SK-N-SH (cell line): Measurements from ENCODE around the gene CHFR. TPM values are rescaled to one million over a fixed set of nuclear protein-coding genes. Genes with fewer than 3 reads are reported as not detected.

Experiments
- CTCF ChIA-PET: fragments of 300-600, 350-600 bp; formaldehyde crosslinking; extraction: SDS; loops from one replicate; lab custom pipeline; 2021; lab: Yijun Ruan, JAX
- POLR2A ChIA-PET: fragments of 350-600 bp; sonication (Branson Sonifier 250); formaldehyde crosslinking; extraction: SDS; loops from one replicate; lab custom pipeline; 2020; ENCODE audit warnings: antibody characterized with exemption, inconsistent platforms; lab: Yijun Ruan, JAX
- DNase-seq: peaks from one replicate; pipeline ENCODE4 v3.0.0; 2012
- H2AFZ ChIP-seq: fragments of 200-600 bp; sonication (generic); 2 replicates; pipeline ENCODE4 v1.8.1; 2016; ENCODE audit warnings: antibody characterized with exemption, mild to moderate bottlenecking, low read depth
- H3F3A ChIP-seq: fragments of 200-600 bp; sonication (generic); replicated peaks from 2 replicates; pipeline ENCODE3; 2016; ENCODE audit warnings: antibody characterized with exemption, mild to moderate bottlenecking; ENCODE audit not compliant: insufficient read depth
- H3K27ac ChIP-seq, 2 experiments: fragments of 200-500 bp in 1 of 2; fragments of 200-600 bp in 1 of 2; sonication (Bioruptor generic) in 1 of 2; sonication (generic), shearing (Covaris generic) in 1 of 2; 2 replicates each; pipeline versions ENCODE4 v1.5.1 to v1.6.1; 2014 to 2016; ENCODE audit warnings: low read depth in 2 of 2, inconsistent platforms in 1 of 2, low read length in 1 of 2, mild to moderate bottlenecking in 1 of 2, mixed read lengths in 1 of 2
- H3K27me3 ChIP-seq: fragments of 200-600 bp; sonication (generic), shearing (Covaris generic); 2 replicates; pipeline ENCODE4 v1.6.1; 2016; ENCODE audit warnings: mixed run types; ENCODE audit not compliant: insufficient read depth
- H3K36me3 ChIP-seq, 2 experiments: fragments of 200-500 bp in 1 of 2; fragments of 200-600 bp in 1 of 2; sonication (Bioruptor generic) in 1 of 2; sonication (generic) in 1 of 2; replicated peaks in 1 of 2; 2 replicates each; pipeline versions ENCODE3 to v1.5.1; 2014 to 2016; ENCODE audit warnings: low read length in 1 of 2, mild to moderate bottlenecking in 1 of 2; ENCODE audit not compliant: insufficient read depth in 2 of 2, control insufficient read depth in 1 of 2
- H3K4me1 ChIP-seq, 2 experiments: fragments of 200-500 bp in 1 of 2; fragments of 200-600 bp in 1 of 2; sonication (Bioruptor generic) in 1 of 2; sonication (generic), shearing (Covaris generic) in 1 of 2; 2 replicates each; pipeline versions ENCODE4 v1.5.1 to v1.6.1; 2014 to 2016; ENCODE audit warnings: low read depth in 1 of 2, low read length in 1 of 2, mixed run types in 1 of 2; ENCODE audit not compliant: insufficient read depth in 2 of 2, control insufficient read depth in 1 of 2
- H3K4me2 ChIP-seq: fragments of 200-600 bp; sonication (generic), shearing (Covaris generic); 2 replicates; pipeline ENCODE4 v1.6.1; 2017; ENCODE audit warnings: mixed run types
- H3K4me3 ChIP-seq, 2 experiments: fragments of 200-500 bp in 1 of 2; fragments of 200-600 bp in 1 of 2; sonication (Bioruptor generic) in 1 of 2; sonication (generic), shearing (Covaris generic) in 1 of 2; 2 replicates each; pipeline versions ENCODE4 v1.5.1 to v1.8.1; 2014 to 2016; ENCODE audit warnings: low read depth in 2 of 2, inconsistent platforms in 1 of 2, low read length in 1 of 2, mild to moderate bottlenecking in 1 of 2, mixed read lengths in 1 of 2, moderate library complexity in 1 of 2
- H3K79me2 ChIP-seq: fragments of 200-600 bp; sonication (generic); 2 replicates; pipeline ENCODE4 v1.8.1; 2017; ENCODE audit warnings: mild to moderate bottlenecking; ENCODE audit not compliant: insufficient read depth
- H3K9ac ChIP-seq: fragments of 200-600 bp; sonication (generic); 2 replicates; pipeline ENCODE4 v1.6.1; 2017; ENCODE audit warnings: mixed run types
- H3K9me2 ChIP-seq: fragments of 200-600 bp; sonication (generic); 2 replicates; pipeline ENCODE4 v1.6.1; 2017; ENCODE audit warnings: mixed run types
- H3K9me3 ChIP-seq: fragments of 200-600 bp; sonication (generic); 2 replicates; pipeline ENCODE4 v1.6.1; 2017; ENCODE audit warnings: mixed run types, mild to moderate bottlenecking, moderate library complexity
- H4K20me1 ChIP-seq: fragments of 200-600 bp; sonication (generic); 2 replicates; pipeline ENCODE4 v1.6.1; 2017; ENCODE audit warnings: mild to moderate bottlenecking, mixed run types; ENCODE audit not compliant: insufficient read depth
- ELF1 ChIP-seq: IDR thresholded peaks from 2 replicates; pipeline ENCODE4 v1.4.0; 2012
- FOSL2 ChIP-seq: IDR thresholded peaks from 2 replicates; pipeline ENCODE4 v1.4.0; 2012; ENCODE audit warnings: low read depth, mild to moderate bottlenecking, moderate library complexity, borderline replicate concordance
- FOXM1 ChIP-seq: IDR thresholded peaks from 2 replicates; pipeline ENCODE4 v1.4.0; 2012; ENCODE audit warnings: low read depth, mild to moderate bottlenecking
- GATA2 ChIP-seq: sonication (generic); formaldehyde crosslinking; IDR thresholded peaks from 2 replicates; pipeline ENCODE4 v1.5.0; 2020; ENCODE audit warnings: mild to moderate bottlenecking, missing genetic modification reagents
- MAX ChIP-seq: IDR thresholded peaks from 2 replicates; pipeline ENCODE4 v1.4.0; 2012; ENCODE audit warnings: low read depth
- MXI1 ChIP-seq: IDR thresholded peaks from 2 replicates; pipeline ENCODE4 v1.6.1; 2012; ENCODE audit warnings: mild to moderate bottlenecking, low read depth, low read length, improper control_type of control experiment
- NRF1 ChIP-seq: IDR thresholded peaks from 2 replicates; pipeline ENCODE4 v1.6.1; 2012; ENCODE audit warnings: low read depth, mild to moderate bottlenecking, low read length
- PBX3 ChIP-seq: IDR thresholded peaks from 2 replicates; pipeline ENCODE4; 2012
- POLR2AphosphoS5 ChIP-seq: IDR thresholded peaks from 2 replicates; pipeline ENCODE4 v1.6.1; 2012; ENCODE audit warnings: low read depth, low read length
- RAD21 ChIP-seq: IDR thresholded peaks from 2 replicates; pipeline ENCODE4 v1.6.1; 2012; ENCODE audit warnings: mild to moderate bottlenecking, low read length
- REST ChIP-seq: IDR thresholded peaks from 2 replicates; pipeline ENCODE4 v1.6.1; 2012; ENCODE audit warnings: mild to moderate bottlenecking, low read depth, low read length, moderate library complexity
- RFX5 ChIP-seq: IDR thresholded peaks from 2 replicates; pipeline ENCODE4 v1.6.1; 2012; ENCODE audit warnings: mild to moderate bottlenecking, improper control_type of control experiment, low read length
- RXRA ChIP-seq: IDR thresholded peaks from 2 replicates; pipeline ENCODE4 v1.4.0; 2012; ENCODE audit warnings: low read depth, mild to moderate bottlenecking, borderline replicate concordance
- SIN3A ChIP-seq: IDR thresholded peaks from 2 replicates; pipeline ENCODE4 v1.6.1; 2012; ENCODE audit warnings: low read depth, mild to moderate bottlenecking, low read length, moderate library complexity, borderline replicate concordance
- SMC3 ChIP-seq: IDR thresholded peaks from 2 replicates; pipeline ENCODE4 v1.6.1; 2012; ENCODE audit warnings: low read depth, low read length, improper control_type of control experiment
- TCF12 ChIP-seq: IDR thresholded peaks from 2 replicates; pipeline ENCODE4 v1.4.0; 2012
- TEAD4 ChIP-seq: IDR thresholded peaks from 2 replicates; pipeline ENCODE4 v1.4.0; 2012; ENCODE audit warnings: mild to moderate bottlenecking, borderline replicate concordance; ENCODE audit not compliant: insufficient read depth
- WGBS: methylation state at CpG from one replicate; pipeline ENCODE4 v1.1.6; 2017; ENCODE audit warnings: low lambda C conversion rate; 5-methylcytosine and 5-hydroxymethylcytosine counted together
- polyA plus RNA-seq, 3 experiments: library from polyadenylated mRNA; depleted of rRNA; stranded (reverse); fragments of >200 nt; gene quantifications; 2 replicates each; pipeline ENCODE4 v1.2.3, GENCODE V29; 2012
- TF ChIP-seq, protein P1 (sequence below): IDR thresholded peaks from 2 replicates; pipeline ENCODE4 v1.4.0; 2012; ENCODE audit warnings: low read depth, borderline replicate concordance
- TF ChIP-seq, protein P2 (sequence below): fragments of 200-600 bp; sonication (generic); IDR thresholded peaks from 2 replicates; pipeline ENCODE4 v1.6.1; 2017; ENCODE audit warnings: antibody characterized with exemption, mild to moderate bottlenecking, moderate library complexity
- TF ChIP-seq, protein P3 (sequence below): fragments of 150-350 bp; IDR thresholded peaks from 2 replicates; pipeline ENCODE4 v1.6.1; 2017; ENCODE audit warnings: antibody characterized with exemption, low read length, low read depth, borderline replicate concordance

Gene CHFR
- polyA plus RNA-seq, 1 of the 3 experiments (the other 2 are of a cell fraction), result 31.6 TPM

GRCh38 chr12:132814232-132814631 is 73.2 kb downstream of the CHFR start:
- CTCF ChIA-PET, result no interaction called here
- Histone ChIP-seq H3K79me2 (peaks cover 31% of the 10 kb centered on the region), H2AFZ (no peak overlapping the region), H3K4me3 (no peak overlapping the region), H4K20me1 (peaks cover 21% of the 10 kb centered on the region), H3K27me3 (no peaks in the 10 kb centered on the region), H3K9me2 (no peaks in the 10 kb centered on the region), H3K36me3 (peaks cover 64 to 65% of the 10 kb centered on the region in 2 experiments), H3K4me2 (no peak overlapping the region), H3K9me3 (no peaks in the 10 kb centered on the region), H3K4me1 (peaks cover 0 to 3% of the 10 kb centered on the region in 2 experiments; a peak in 1 of 4 replicates), H3F3A (peaks cover 5% of the 10 kb centered on the region), H3K27ac (no peak overlapping the region), H3K9ac (no peak overlapping the region)
- WGBS, result 96% methylated on average over 12 of the region's 21 CpGs
- POLR2A ChIA-PET, result no interaction called here
- TF ChIP-seq ELF1 (no peak), FOXM1 (no peak), PBX3 (no peak), POLR2AphosphoS5 (no peak), MXI1 (no peak), NRF1 (no peak), FOSL2 (no peak), RFX5 (no peak), GATA2 (CRISPR knock-in tag) (no peak), SMC3 (no peak), TEAD4 (no peak), RXRA (no peak), SIN3A (no peak), RAD21 (no peak)
- TF ChIP-seq, protein P1, sequence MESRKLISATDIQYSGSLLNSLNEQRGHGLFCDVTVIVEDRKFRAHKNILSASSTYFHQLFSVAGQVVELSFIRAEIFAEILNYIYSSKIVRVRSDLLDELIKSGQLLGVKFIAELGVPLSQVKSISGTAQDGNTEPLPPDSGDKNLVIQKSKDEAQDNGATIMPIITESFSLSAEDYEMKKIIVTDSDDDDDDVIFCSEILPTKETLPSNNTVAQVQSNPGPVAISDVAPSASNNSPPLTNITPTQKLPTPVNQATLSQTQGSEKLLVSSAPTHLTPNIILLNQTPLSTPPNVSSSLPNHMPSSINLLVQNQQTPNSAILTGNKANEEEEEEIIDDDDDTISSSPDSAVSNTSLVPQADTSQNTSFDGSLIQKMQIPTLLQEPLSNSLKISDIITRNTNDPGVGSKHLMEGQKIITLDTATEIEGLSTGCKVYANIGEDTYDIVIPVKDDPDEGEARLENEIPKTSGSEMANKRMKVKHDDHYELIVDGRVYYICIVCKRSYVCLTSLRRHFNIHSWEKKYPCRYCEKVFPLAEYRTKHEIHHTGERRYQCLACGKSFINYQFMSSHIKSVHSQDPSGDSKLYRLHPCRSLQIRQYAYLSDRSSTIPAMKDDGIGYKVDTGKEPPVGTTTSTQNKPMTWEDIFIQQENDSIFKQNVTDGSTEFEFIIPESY, result no peak
- DNase-seq, result no peak

GRCh38 chr12:132813443-132813842 is 74.0 kb downstream of the CHFR start:
- H3K27ac ChIP-seq, result no peak overlapping the region

More at GRCh38 chr12:132813443-132813842, 74.0 kb downstream of the CHFR start:
- CTCF ChIA-PET, result interaction anchor here (0.7 kb wide), 1 partner anchor 9 kb away, joined by 3 read pairs; no protein-coding TSS in a partner anchor
- Histone ChIP-seq H3K9me3 (no peaks in the 10 kb centered on the region), H3K4me2 (no peak overlapping the region), H3K4me3 (no peak overlapping the region), H3K36me3 (peaks cover 59 to 60% of the 10 kb centered on the region in 2 experiments), H3K27me3 (no peaks in the 10 kb centered on the region), H3K9me2 (no peaks in the 10 kb centered on the region), H3K4me1 (peaks cover 0 to 3% of the 10 kb centered on the region in 2 experiments; a peak in 1 of 4 replicates), H2AFZ (no peak overlapping the region), H3K9ac (no peak overlapping the region), H3F3A (peaks cover 5% of the 10 kb centered on the region), H4K20me1 (peaks cover 21% of the 10 kb centered on the region), H3K79me2 (peaks cover 28% of the 10 kb centered on the region)
- 100% methylated on average over 6 of the region's 6 CpGs for WGBS
- POLR2A ChIA-PET, result no interaction called here
- TF ChIP-seq MAX (no peak), REST (no peak), TCF12 (no peak), RAD21 (no peak)
- TF ChIP-seq, protein P2, sequence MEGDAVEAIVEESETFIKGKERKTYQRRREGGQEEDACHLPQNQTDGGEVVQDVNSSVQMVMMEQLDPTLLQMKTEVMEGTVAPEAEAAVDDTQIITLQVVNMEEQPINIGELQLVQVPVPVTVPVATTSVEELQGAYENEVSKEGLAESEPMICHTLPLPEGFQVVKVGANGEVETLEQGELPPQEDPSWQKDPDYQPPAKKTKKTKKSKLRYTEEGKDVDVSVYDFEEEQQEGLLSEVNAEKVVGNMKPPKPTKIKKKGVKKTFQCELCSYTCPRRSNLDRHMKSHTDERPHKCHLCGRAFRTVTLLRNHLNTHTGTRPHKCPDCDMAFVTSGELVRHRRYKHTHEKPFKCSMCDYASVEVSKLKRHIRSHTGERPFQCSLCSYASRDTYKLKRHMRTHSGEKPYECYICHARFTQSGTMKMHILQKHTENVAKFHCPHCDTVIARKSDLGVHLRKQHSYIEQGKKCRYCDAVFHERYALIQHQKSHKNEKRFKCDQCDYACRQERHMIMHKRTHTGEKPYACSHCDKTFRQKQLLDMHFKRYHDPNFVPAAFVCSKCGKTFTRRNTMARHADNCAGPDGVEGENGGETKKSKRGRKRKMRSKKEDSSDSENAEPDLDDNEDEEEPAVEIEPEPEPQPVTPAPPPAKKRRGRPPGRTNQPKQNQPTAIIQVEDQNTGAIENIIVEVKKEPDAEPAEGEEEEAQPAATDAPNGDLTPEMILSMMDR, result no peak
- TF ChIP-seq, protein P3, sequence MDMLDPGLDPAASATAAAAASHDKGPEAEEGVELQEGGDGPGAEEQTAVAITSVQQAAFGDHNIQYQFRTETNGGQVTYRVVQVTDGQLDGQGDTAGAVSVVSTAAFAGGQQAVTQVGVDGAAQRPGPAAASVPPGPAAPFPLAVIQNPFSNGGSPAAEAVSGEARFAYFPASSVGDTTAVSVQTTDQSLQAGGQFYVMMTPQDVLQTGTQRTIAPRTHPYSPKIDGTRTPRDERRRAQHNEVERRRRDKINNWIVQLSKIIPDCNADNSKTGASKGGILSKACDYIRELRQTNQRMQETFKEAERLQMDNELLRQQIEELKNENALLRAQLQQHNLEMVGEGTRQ, result no peak
- DNase-seq, result no peak
